ENCODE measurements around the gene LYZL6.

The LYZL6 gene

GRCh38 chr17:35895636-35896587 lies 47.6 kb downstream of the LYZL6 start:
- H3K9ac ChIP-seq (ENCODE audit: low read depth, low read length), result no peak overlapping the region
- no peaks in the 10 kb centered on the region for H3K36me3 ChIP-seq (ENCODE audit: insufficient read depth, low read length)
- H3K27me3 ChIP-seq (ENCODE audit: insufficient read depth, low read length, poor library complexity), result no peaks in the 10 kb centered on the region
- DNase-seq, result no peak
- no peak overlapping the region for H3K4me3 ChIP-seq (ENCODE audit: low read depth in 1 of 2, low read length in 2 of 2)
- no peak overlapping the region for H3K4me2 ChIP-seq (ENCODE audit: insufficient read depth, low read length)
- no peak for ATAC-seq (ENCODE audit: insufficient read depth, low read depth)
- H3K27ac ChIP-seq (ENCODE audit: low read length), result no peak overlapping the region
- H2AFZ ChIP-seq (ENCODE audit: low read depth, low read length), result no peak overlapping the region
- TF ChIP-seq CTCF (IDR thresholded peaks at IDR 0.05; ENCODE audit: borderline replicate concordance, extremely low read depth, low read length, poor library complexity, severe bottlenecking) (no peak), EZH2 (IDR thresholded peaks at IDR 0.05; ENCODE audit: borderline replicate concordance, low read depth, low read length, severe bottlenecking) (no peak)
- no peaks in the 10 kb centered on the region for H4K20me1 ChIP-seq (ENCODE audit: insufficient read depth, low read length)
- H3K4me1 ChIP-seq (ENCODE audit: insufficient read depth, low read length), result peaks cover 23% of the 10 kb centered on the region
- no peaks in the 10 kb centered on the region for H3K9me3 ChIP-seq (ENCODE audit: insufficient read depth, low read length, severe bottlenecking)
- no peaks in the 10 kb centered on the region for H3K79me2 ChIP-seq (ENCODE audit: insufficient read depth, low read length)

DNA sequence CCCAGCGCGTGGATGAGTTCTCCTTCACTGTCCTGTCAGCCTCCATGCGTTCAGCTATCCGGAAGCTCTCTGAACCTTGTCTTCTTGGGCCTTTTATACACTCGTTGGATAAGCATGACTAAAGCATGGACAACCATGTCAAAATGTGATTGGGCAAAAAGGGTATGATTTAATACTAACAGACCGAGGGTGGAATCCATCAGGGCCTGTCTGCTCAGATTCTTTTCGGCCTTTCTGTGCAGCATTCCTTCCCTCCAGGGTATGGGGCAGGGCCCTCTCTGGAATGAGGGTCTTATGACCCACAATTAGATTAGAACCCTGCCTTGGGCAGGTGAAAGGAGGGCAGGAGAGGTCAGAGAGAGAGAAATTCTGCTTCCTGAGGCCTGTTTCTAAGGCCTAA lies 49.3 kb downstream of the LYZL6 start:
- DNase-seq, result no peak
- H2AFZ ChIP-seq (ENCODE audit: low read depth, low read length), result no peak overlapping the region
- no peaks in the 10 kb centered on the region for H4K20me1 ChIP-seq (ENCODE audit: insufficient read depth, low read length)
- H3K27me3 ChIP-seq (ENCODE audit: insufficient read depth, low read length, poor library complexity), result no peaks in the 10 kb centered on the region
- no peaks in the 10 kb centered on the region for H3K79me2 ChIP-seq (ENCODE audit: insufficient read depth, low read length)
- H3K9ac ChIP-seq (ENCODE audit: low read depth, low read length), result no peak overlapping the region
- no peaks in the 10 kb centered on the region for H3K36me3 ChIP-seq (ENCODE audit: insufficient read depth, low read length)
- H3K4me2 ChIP-seq (ENCODE audit: insufficient read depth, low read length), result no peak overlapping the region
- no peak for TF ChIP-seq CTCF (IDR thresholded peaks at IDR 0.05; ENCODE audit: borderline replicate concordance, extremely low read depth, low read length, poor library complexity, severe bottlenecking)
- no peak for TF ChIP-seq EZH2 (IDR thresholded peaks at IDR 0.05; ENCODE audit: borderline replicate concordance, low read depth, low read length, severe bottlenecking)
- no peaks in the 10 kb centered on the region for H3K9me3 ChIP-seq (ENCODE audit: insufficient read depth, low read length, severe bottlenecking)
- no peak overlapping the region for H3K4me3 ChIP-seq (ENCODE audit: low read depth in 1 of 2, low read length in 2 of 2)
- ATAC-seq (ENCODE audit: insufficient read depth, low read depth), result no peak
- H3K27ac ChIP-seq (ENCODE audit: low read length), result no peak overlapping the region
- H3K4me1 ChIP-seq (ENCODE audit: insufficient read depth, low read length), result peaks cover 31% of the 10 kb centered on the region

- no peak overlapping the region for H3K9ac ChIP-seq (ENCODE audit: low read depth, low read length)
- peaks cover 26% of the 10 kb centered on the region for H3K4me1 ChIP-seq (ENCODE audit: insufficient read depth, low read length)
- H3K36me3 ChIP-seq (ENCODE audit: insufficient read depth, low read length), result no peaks in the 10 kb centered on the region
- no peak overlapping the region for H3K4me2 ChIP-seq (ENCODE audit: insufficient read depth, low read length)
- H3K27ac ChIP-seq (ENCODE audit: low read length), result no peak overlapping the region
- no peak for TF ChIP-seq CTCF (IDR thresholded peaks at IDR 0.05; ENCODE audit: borderline replicate concordance, extremely low read depth, low read length, poor library complexity, severe bottlenecking)
- TF ChIP-seq EZH2 (IDR thresholded peaks at IDR 0.05; ENCODE audit: borderline replicate concordance, low read depth, low read length, severe bottlenecking), result no peak
- H3K79me2 ChIP-seq (ENCODE audit: insufficient read depth, low read length), result no peaks in the 10 kb centered on the region
- no peaks in the 10 kb centered on the region for H3K9me3 ChIP-seq (ENCODE audit: insufficient read depth, low read length, severe bottlenecking)
- no peaks in the 10 kb centered on the region for H3K27me3 ChIP-seq (ENCODE audit: insufficient read depth, low read length, poor library complexity)
- H3K4me3 ChIP-seq (ENCODE audit: low read depth in 1 of 2, low read length in 2 of 2), result no peak overlapping the region
- ATAC-seq (ENCODE audit: insufficient read depth, low read depth) (no peak), DNase-seq (no peak)
- no peak overlapping the region for H2AFZ ChIP-seq (ENCODE audit: low read depth, low read length)
- no peaks in the 10 kb centered on the region for H4K20me1 ChIP-seq (ENCODE audit: insufficient read depth, low read length)
Measured at GRCh38 chr17:35893751-35894150, 49.8 kb downstream of the LYZL6 start.
